Lung (tissue), 12 donors: ENCODE data around the gene FRMPD4. TPM values are rescaled to one million over a fixed set of nuclear protein-coding genes. Genes with fewer than 3 reads are reported as not detected.

Experiments used
- ATAC-seq: fragments of 200-7000 bp; cut with Tn5 transposase; one replicate; pipeline ENCODE4 v1.9.1; 2020; ENCODE audit warnings: moderate number of reproducible peaks; ENCODE audit not compliant: insufficient read depth, low FRiP score
- DNase-seq, 3 donors: peaks; one replicate each; pipeline ENCODE4 v3.0.0-alpha.2; 2013 to 2017
- H3K27ac ChIP-seq, 2 donors: one replicate each; pipeline ENCODE4 v1.5.1; 2013; ENCODE audit warnings: mild to moderate bottlenecking in 2 of 2, moderate library complexity in 2 of 2, control low read depth in 1 of 2, inconsistent platforms in 1 of 2, low read depth in 1 of 2, low read length in 1 of 2
- H3K27me3 ChIP-seq, 3 donors: one replicate each; pipeline ENCODE4 v1.5.1; 2013; ENCODE audit warnings: low read length in 2 of 3; ENCODE audit not compliant: control insufficient read depth in 3 of 3, insufficient read depth in 3 of 3
- H3K36me3 ChIP-seq, 4 donors: one replicate each; pipeline ENCODE4 v1.5.1; 2013; ENCODE audit warnings: low read length in 4 of 4, mild to moderate bottlenecking in 1 of 4, moderate library complexity in 1 of 4; ENCODE audit not compliant: control insufficient read depth in 4 of 4, insufficient read depth in 4 of 4
- H3K4me1 ChIP-seq, 5 donors: one replicate each; pipeline ENCODE4 v1.5.1; 2013; ENCODE audit warnings: low read length in 5 of 5, mild to moderate bottlenecking in 2 of 5, moderate library complexity in 1 of 5; ENCODE audit not compliant: control insufficient read depth in 5 of 5, insufficient read depth in 5 of 5
- H3K4me3 ChIP-seq: one replicate; pipeline ENCODE4 v1.5.1; 2013; ENCODE audit warnings: mild to moderate bottlenecking, control low read depth, moderate library complexity
- H3K9ac ChIP-seq, 2 donors: one replicate each; pipeline ENCODE4 v1.5.1; 2013; ENCODE audit warnings: low read length in 2 of 2, control low read depth in 1 of 2; ENCODE audit not compliant: insufficient read depth in 1 of 2
- H3K9me3 ChIP-seq, 4 donors: one replicate each; pipeline ENCODE4 v1.5.1; 2013; ENCODE audit warnings: low read length in 3 of 4, mild to moderate bottlenecking in 1 of 4, moderate library complexity in 1 of 4; ENCODE audit not compliant: control insufficient read depth in 4 of 4, insufficient read depth in 3 of 4
- CTCF ChIP-seq: IDR thresholded peaks from 2 replicates; pipeline ENCODE4 v1.5.1; 2012; ENCODE audit warnings: mild to moderate bottlenecking; ENCODE audit errors: control extremely low read depth, extremely low read depth
- WGBS, 2 donors: extraction: QIAGEN DNeasy Blood & Tissue Kit; methylation state at CpG; one replicate each; pipeline ENCODE4 v1.1.7; 2013; 5-methylcytosine and 5-hydroxymethylcytosine counted together
- polyA plus RNA-seq, 2 donors: library from polyadenylated mRNA; stranded (reverse); fragments of 200-250 nt; gene quantifications; one replicate each; pipeline ENCODE4 v1.2.1, GENCODE V29; 2013
- total RNA-seq, 2 donors: library from RNA; depleted of rRNA in 1 of 2; stranded (reverse); fragments of >200 nt in 1 of 2; gene quantifications; one replicate each; pipeline ENCODE4 v1.2.1, GENCODE V29; 2014 to 2021
- donor health status: control.
- donor health status: control.
- donor health status: Bipolar disorder and iron deficiency.
- donor health status: healthy.
- donor health status: DM: yes; HTN: yes; CAD: no.

FRMPD4 gene
- total and polyA plus RNA-seq, 4 donors = 0.01 to 0.43 (median 0.03) TPM

GRCh38 chrX:12661464-12661863, 523.2 kb downstream of the FRMPD4 start:
- no peak overlapping the region for H3K9ac ChIP-seq
- H3K27ac ChIP-seq = no peak overlapping the region
- H3K27me3 ChIP-seq = no peaks in the 10 kb centered on the region
- H3K4me1 ChIP-seq = peaks cover 0 to 1% (median 0%) of the 10 kb centered on the region in 5 donors
- ATAC-seq (no peak), DNase-seq (no peak)
- peaks cover 0 to 3% (median 0%) of the 10 kb centered on the region in 4 donors for H3K9me3 ChIP-seq
- TF ChIP-seq CTCF = no peak
- no peaks in the 10 kb centered on the region for H3K36me3 ChIP-seq
- no peak overlapping the region for H3K4me3 ChIP-seq
- WGBS, 2 donors = 89 to 98% methylated on average over 2 of the region's 2 CpGs

- DNase-seq (no peak), ATAC-seq (no peak)
- H3K9ac ChIP-seq = no peak overlapping the region
- no peaks in the 10 kb centered on the region for H3K4me1 ChIP-seq
- H3K36me3 ChIP-seq = no peaks in the 10 kb centered on the region
- no peak overlapping the region for H3K27ac ChIP-seq
- 78 to 92% methylated on average over 3 of the region's 3 CpGs for WGBS, 2 donors
- peaks cover 0 to 3% (median 0%) of the 10 kb centered on the region in 4 donors for H3K9me3 ChIP-seq
- TF ChIP-seq CTCF = no peak
- peaks cover 0 to 8% (median 3%) of the 10 kb centered on the region in 3 donors for H3K27me3 ChIP-seq
- H3K4me3 ChIP-seq = no peak overlapping the region
These were observed 534.3 kb downstream of the FRMPD4 start for GRCh38 chrX:12672367-12673106.

- Histone ChIP-seq H3K9me3 (peaks cover 0 to 3% (median 0%) of the 10 kb centered on the region in 4 donors), H3K4me3 (no peak overlapping the region), H3K27me3 (peaks cover 0 to 8% (median 3%) of the 10 kb centered on the region in 3 donors), H3K9ac (no peak overlapping the region), H3K27ac (no peak overlapping the region), H3K36me3 (no peaks in the 10 kb centered on the region), H3K4me1 (no peaks in the 10 kb centered on the region)
- WGBS, 2 donors = 39 to 69% methylated on average over 2 of the region's 2 CpGs
- ATAC-seq = no peak
- TF ChIP-seq CTCF = no peak
- DNase-seq = no peak
These were observed 535.2 kb downstream of the FRMPD4 start for GRCh38 chrX:12673487-12673886.
